ENCODE data around the gene CD300H. TPM values are rescaled to one million over a fixed set of nuclear protein-coding genes. Genes with fewer than 3 reads are reported as not detected.

CD300H gene
- total RNA-seq, 1 experiment from 2014 or later = not detected

DNA sequence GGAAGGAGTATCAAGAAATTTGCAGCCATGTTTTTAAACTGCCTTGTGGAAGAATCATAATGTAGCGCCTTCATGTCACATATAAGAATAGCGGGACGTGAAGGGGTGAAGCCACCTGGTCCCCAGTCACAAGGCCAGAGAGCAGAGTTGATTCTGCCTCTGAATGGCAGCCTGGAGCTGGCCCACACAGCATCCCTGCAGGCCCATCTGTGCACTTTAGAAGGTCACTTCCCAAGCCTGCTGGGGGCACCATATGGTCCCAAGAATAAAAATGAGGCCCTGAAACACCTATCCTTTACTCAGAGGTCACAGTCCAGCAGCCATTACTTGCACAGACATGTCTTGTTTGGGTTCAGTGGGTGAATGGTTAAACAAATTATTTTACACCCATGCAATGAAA is 41.2 kb upstream of the CD300H start:
- ATAC-seq = no peak
- no peak overlapping the region for H3K9ac ChIP-seq (ENCODE audit: low read length)
- H3K4me3 ChIP-seq (replicated peaks in 1 of 2; ENCODE audit: low read depth in 1 of 2, low read length in 2 of 2) = no peak overlapping the region
- no peaks in the 10 kb centered on the region for H3K9me3 ChIP-seq (ENCODE audit: control insufficient read depth in 1 of 2, insufficient read depth in 1 of 2, low read depth in 1 of 2, low read length in 2 of 2)
- peaks cover 0 to 8% of the 10 kb centered on the region in 2 experiments; a peak in 1 of 4 replicates for H3K4me1 ChIP-seq (ENCODE audit: control insufficient read depth in 1 of 2, insufficient read depth in 2 of 2, low read length in 2 of 2)
- no peak for TF ChIP-seq SP1 (IDR thresholded peaks at IDR 0.05; ENCODE audit: low read depth)
- TF ChIP-seq CBX3 (IDR thresholded peaks at IDR 0.05; ENCODE audit: low read depth) = no peak
- no peak for TF ChIP-seq CEBPB (IDR thresholded peaks at IDR 0.05; ENCODE audit: low read depth)
- H3K36me3 ChIP-seq (ENCODE audit: control insufficient read depth in 1 of 2, insufficient read depth in 2 of 2, low read length in 2 of 2) = no peaks in the 10 kb centered on the region
- no peak overlapping the region for H3K4me2 ChIP-seq (ENCODE audit: low read length)
- RAD21 ChIA-PET (ENCODE audit: low non-redundant PET in 1 of 2, low total read pairs in 2 of 2, uncharacterized antibody in 2 of 2, unreplicated experiment in 2 of 2) = no interaction called here
- H2AFZ ChIP-seq (ENCODE audit: low read depth, low read length, poor library complexity, severe bottlenecking) = no peak overlapping the region
- POLR2A ChIA-PET = no interaction called here
- DNase-seq (ENCODE audit: low read depth, low spot score) = no peak
- H3K27ac ChIP-seq (ENCODE audit: low read depth, low read length) = no peak overlapping the region
- BruUV-seq (replicated peaks) = no TSS peak
- CTCF ChIA-PET = no interaction called here
- intact Hi-C loops (cut with micrococcal nuclease) = loop anchor here (10.0 kb wide), 1 partner anchor 304 kb away; no protein-coding TSS in a partner anchor
- no peaks in the 10 kb centered on the region for H3K79me2 ChIP-seq (ENCODE audit: insufficient read depth, low read length)
- no peaks in the 10 kb centered on the region for H4K20me1 ChIP-seq (ENCODE audit: insufficient read depth)
- H3K9me2 ChIP-seq (ENCODE audit: insufficient read depth) = no peaks in the 10 kb centered on the region
- peaks cover 72% of the 10 kb centered on the region for H3K27me3 ChIP-seq (ENCODE audit: insufficient read depth, low read length)

DNA sequence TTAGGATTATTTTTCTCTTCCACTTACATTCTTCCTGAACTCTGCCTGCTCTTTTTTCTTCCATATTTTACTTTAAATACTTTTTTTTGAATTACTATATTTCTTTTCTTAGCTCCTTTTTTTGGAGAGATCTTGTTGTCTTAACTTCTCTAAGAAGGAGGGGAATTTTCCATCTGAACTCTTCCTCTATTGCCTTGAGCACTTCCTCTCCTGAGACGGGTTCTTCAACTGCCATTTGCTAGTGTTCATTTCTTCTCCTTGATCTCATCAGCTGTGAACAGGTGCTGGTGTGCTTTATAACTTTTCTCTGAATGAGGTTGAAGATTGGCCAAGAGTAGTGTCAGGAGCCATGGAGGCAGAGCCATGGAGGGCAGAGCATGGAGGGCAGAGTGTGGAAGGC is 39.9 kb upstream of the CD300H start:
- DNase-seq (ENCODE audit: low read depth, low spot score) (no peak), ATAC-seq (no peak)
- TF ChIP-seq JUND (IDR thresholded peaks at IDR 0.05) (no peak), FOSL1 (IDR thresholded peaks at IDR 0.05; ENCODE audit: low read depth) (no peak), SP1 (IDR thresholded peaks at IDR 0.05; ENCODE audit: low read depth) (no peak), SIN3A (IDR thresholded peaks at IDR 0.05; ENCODE audit: low read depth) (no peak), ZNF274 (IDR thresholded peaks at IDR 0.05; ENCODE audit: low read depth, low read length) (no peak), TCF7L2 (IDR thresholded peaks at IDR 0.05; ENCODE audit: borderline replicate concordance, extremely low read depth, insufficient read depth, insufficient read length) (no peak)
- TF ChIP-seq, protein P1, sequence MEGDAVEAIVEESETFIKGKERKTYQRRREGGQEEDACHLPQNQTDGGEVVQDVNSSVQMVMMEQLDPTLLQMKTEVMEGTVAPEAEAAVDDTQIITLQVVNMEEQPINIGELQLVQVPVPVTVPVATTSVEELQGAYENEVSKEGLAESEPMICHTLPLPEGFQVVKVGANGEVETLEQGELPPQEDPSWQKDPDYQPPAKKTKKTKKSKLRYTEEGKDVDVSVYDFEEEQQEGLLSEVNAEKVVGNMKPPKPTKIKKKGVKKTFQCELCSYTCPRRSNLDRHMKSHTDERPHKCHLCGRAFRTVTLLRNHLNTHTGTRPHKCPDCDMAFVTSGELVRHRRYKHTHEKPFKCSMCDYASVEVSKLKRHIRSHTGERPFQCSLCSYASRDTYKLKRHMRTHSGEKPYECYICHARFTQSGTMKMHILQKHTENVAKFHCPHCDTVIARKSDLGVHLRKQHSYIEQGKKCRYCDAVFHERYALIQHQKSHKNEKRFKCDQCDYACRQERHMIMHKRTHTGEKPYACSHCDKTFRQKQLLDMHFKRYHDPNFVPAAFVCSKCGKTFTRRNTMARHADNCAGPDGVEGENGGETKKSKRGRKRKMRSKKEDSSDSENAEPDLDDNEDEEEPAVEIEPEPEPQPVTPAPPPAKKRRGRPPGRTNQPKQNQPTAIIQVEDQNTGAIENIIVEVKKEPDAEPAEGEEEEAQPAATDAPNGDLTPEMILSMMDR (IDR thresholded peaks at IDR 0.05 in 2 of 3, conservative IDR thresholded peaks at IDR 0.05 in 1 of 3; ENCODE audit: borderline replicate concordance in 1 of 3, insufficient read depth in 1 of 3, low read depth in 2 of 3, low read length in 2 of 3) = no peak
- TF ChIP-seq, protein P2, sequence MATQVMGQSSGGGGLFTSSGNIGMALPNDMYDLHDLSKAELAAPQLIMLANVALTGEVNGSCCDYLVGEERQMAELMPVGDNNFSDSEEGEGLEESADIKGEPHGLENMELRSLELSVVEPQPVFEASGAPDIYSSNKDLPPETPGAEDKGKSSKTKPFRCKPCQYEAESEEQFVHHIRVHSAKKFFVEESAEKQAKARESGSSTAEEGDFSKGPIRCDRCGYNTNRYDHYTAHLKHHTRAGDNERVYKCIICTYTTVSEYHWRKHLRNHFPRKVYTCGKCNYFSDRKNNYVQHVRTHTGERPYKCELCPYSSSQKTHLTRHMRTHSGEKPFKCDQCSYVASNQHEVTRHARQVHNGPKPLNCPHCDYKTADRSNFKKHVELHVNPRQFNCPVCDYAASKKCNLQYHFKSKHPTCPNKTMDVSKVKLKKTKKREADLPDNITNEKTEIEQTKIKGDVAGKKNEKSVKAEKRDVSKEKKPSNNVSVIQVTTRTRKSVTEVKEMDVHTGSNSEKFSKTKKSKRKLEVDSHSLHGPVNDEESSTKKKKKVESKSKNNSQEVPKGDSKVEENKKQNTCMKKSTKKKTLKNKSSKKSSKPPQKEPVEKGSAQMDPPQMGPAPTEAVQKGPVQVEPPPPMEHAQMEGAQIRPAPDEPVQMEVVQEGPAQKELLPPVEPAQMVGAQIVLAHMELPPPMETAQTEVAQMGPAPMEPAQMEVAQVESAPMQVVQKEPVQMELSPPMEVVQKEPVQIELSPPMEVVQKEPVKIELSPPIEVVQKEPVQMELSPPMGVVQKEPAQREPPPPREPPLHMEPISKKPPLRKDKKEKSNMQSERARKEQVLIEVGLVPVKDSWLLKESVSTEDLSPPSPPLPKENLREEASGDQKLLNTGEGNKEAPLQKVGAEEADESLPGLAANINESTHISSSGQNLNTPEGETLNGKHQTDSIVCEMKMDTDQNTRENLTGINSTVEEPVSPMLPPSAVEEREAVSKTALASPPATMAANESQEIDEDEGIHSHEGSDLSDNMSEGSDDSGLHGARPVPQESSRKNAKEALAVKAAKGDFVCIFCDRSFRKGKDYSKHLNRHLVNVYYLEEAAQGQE (IDR thresholded peaks at IDR 0.05; ENCODE audit: low read depth) = no peak
- Histone ChIP-seq H3K36me3 (ENCODE audit: control insufficient read depth in 1 of 2, insufficient read depth in 2 of 2, low read length in 2 of 2) (no peaks in the 10 kb centered on the region), H3K4me3 (replicated peaks in 1 of 2; ENCODE audit: low read depth in 1 of 2, low read length in 2 of 2) (no peak overlapping the region), H3K4me2 (ENCODE audit: low read length) (no peak overlapping the region), H3K9ac (ENCODE audit: low read length) (no peak overlapping the region), H3K27ac (ENCODE audit: low read depth, low read length) (no peak overlapping the region), H3K4me1 (ENCODE audit: control insufficient read depth in 1 of 2, insufficient read depth in 2 of 2, low read length in 2 of 2) (peaks cover 0 to 8% of the 10 kb centered on the region in 2 experiments; a peak in 1 of 4 replicates), H3K9me2 (ENCODE audit: insufficient read depth) (no peaks in the 10 kb centered on the region), H3K27me3 (ENCODE audit: insufficient read depth, low read length) (peaks cover 72% of the 10 kb centered on the region), H3K79me2 (ENCODE audit: insufficient read depth, low read length) (no peaks in the 10 kb centered on the region), H4K20me1 (ENCODE audit: insufficient read depth) (no peaks in the 10 kb centered on the region), H2AFZ (ENCODE audit: low read depth, low read length, poor library complexity, severe bottlenecking) (no peak overlapping the region), H3K9me3 (ENCODE audit: control insufficient read depth in 1 of 2, insufficient read depth in 1 of 2, low read depth in 1 of 2, low read length in 2 of 2) (no peaks in the 10 kb centered on the region)
- ChIA-PET CTCF (no interaction called here), POLR2A (no interaction called here), RAD21 (ENCODE audit: low non-redundant PET in 1 of 2, low total read pairs in 2 of 2, uncharacterized antibody in 2 of 2, unreplicated experiment in 2 of 2) (no interaction called here)
- intact Hi-C loops (cut with micrococcal nuclease) = loop anchor here (10.0 kb wide), 1 partner anchor 302 kb away; no protein-coding TSS in a partner anchor
- no TSS peak for BruUV-seq (replicated peaks)

Measured in HCT116 (cell line).